ENCODE measurements around the gene BRDT.

DNA sequence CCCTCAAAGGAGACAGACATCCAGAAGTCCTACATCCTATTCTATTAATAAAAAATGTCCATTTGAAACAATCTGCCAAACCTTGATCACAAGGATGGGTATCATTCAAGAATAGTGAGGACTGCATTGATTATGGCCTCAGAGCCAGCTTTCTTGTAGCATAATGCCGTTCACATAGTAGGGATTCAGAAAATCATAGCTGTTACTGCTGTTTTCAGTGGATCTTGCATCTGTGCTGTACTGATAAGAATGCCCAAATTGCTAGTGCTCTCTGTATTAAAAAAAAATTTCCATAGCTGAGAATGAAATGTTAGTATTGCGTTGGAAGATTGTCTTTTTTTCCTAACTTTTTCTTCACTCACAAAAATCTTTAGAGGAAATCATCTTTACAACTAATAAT, 19.1 kb downstream of the BRDT start:
- TF ChIP-seq, protein P1, sequence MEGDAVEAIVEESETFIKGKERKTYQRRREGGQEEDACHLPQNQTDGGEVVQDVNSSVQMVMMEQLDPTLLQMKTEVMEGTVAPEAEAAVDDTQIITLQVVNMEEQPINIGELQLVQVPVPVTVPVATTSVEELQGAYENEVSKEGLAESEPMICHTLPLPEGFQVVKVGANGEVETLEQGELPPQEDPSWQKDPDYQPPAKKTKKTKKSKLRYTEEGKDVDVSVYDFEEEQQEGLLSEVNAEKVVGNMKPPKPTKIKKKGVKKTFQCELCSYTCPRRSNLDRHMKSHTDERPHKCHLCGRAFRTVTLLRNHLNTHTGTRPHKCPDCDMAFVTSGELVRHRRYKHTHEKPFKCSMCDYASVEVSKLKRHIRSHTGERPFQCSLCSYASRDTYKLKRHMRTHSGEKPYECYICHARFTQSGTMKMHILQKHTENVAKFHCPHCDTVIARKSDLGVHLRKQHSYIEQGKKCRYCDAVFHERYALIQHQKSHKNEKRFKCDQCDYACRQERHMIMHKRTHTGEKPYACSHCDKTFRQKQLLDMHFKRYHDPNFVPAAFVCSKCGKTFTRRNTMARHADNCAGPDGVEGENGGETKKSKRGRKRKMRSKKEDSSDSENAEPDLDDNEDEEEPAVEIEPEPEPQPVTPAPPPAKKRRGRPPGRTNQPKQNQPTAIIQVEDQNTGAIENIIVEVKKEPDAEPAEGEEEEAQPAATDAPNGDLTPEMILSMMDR (conservative IDR thresholded peaks at IDR 0.05; ENCODE audit: low read depth, low read length) = no peak
- TF ChIP-seq EZH2phosphoT487 (IDR thresholded peaks at IDR 0.05; ENCODE audit: borderline replicate concordance, low read length) (no peak), EZH2 (IDR thresholded peaks at IDR 0.05; ENCODE audit: low read length, unreplicated experiment) (no peak)
